ENCODE results near the gene GALNTL6. TPM values are rescaled to one million over a fixed set of nuclear protein-coding genes. Genes with fewer than 3 reads are reported as not detected.

GALNTL6 gene
- total and polyA plus RNA-seq, 2 donors (not counting 3 experiments of a cell fraction or from before 2014, with no cell fraction given): not detected

GRCh38 chr4:172851534-172851933 lies 1038.3 kb downstream of the GALNTL6 start:
- no peaks in the 10 kb centered on the region for H3K4me1 ChIP-seq (ENCODE audit: control insufficient read depth, extremely low read depth, insufficient read depth, low read length)
- H3K4me2 ChIP-seq (ENCODE audit: insufficient read depth, low read length): no peak overlapping the region
- H3K4me3 ChIP-seq (replicated peaks in 1 of 3; ENCODE audit: insufficient read depth in 1 of 3, low read depth in 1 of 3, low read length in 3 of 3): no peak overlapping the region
- no peak for TF ChIP-seq JUN (IDR thresholded peaks at IDR 0.05; ENCODE audit: borderline replicate concordance, insufficient read depth, insufficient read length, low read depth)
- no peak for TF ChIP-seq MAX (IDR thresholded peaks at IDR 0.05; ENCODE audit: insufficient read depth, insufficient read length)
- no peak for TF ChIP-seq MYC (IDR thresholded peaks at IDR 0.05; ENCODE audit: low read depth, low read length)
- no peak for TF ChIP-seq POLR2AphosphoS5 (IDR thresholded peaks at IDR 0.05; ENCODE audit: insufficient read depth, low read depth, low read length)
- TF ChIP-seq CTCF (IDR thresholded peaks at IDR 0.05; ENCODE audit: extremely low read depth in 1 of 2, insufficient read depth in 1 of 2, low read depth in 1 of 2, low read length in 2 of 2): no peak
- no peak for TF ChIP-seq POLR2A (IDR thresholded peaks at IDR 0.05; ENCODE audit: low read depth, low read length)
- TF ChIP-seq EZH2 (IDR thresholded peaks at IDR 0.05; ENCODE audit: borderline replicate concordance, low read depth, low read length, severe bottlenecking): no peak
- TF ChIP-seq FOS (IDR thresholded peaks at IDR 0.05; ENCODE audit: borderline replicate concordance, insufficient read depth, low read length): no peak
- no peak for TF ChIP-seq GATA2 (IDR thresholded peaks at IDR 0.05; ENCODE audit: insufficient read depth, insufficient read length, low read depth, low read length)
- FAIRE-seq (no peak), DNase-seq (ENCODE audit: low read depth, low spot score) (no peak)
- H3K79me2 ChIP-seq (ENCODE audit: control insufficient read depth, insufficient read depth, low read length): no peaks in the 10 kb centered on the region
- CTCF ChIA-PET: no interaction called here
- H3K9ac ChIP-seq (replicated peaks; ENCODE audit: extremely low read depth, insufficient read depth, low read length): no peak overlapping the region
- no peaks in the 10 kb centered on the region for H3K36me3 ChIP-seq (ENCODE audit: control insufficient read depth in 2 of 2, extremely low read depth in 1 of 2, insufficient read depth in 2 of 2, low read length in 2 of 2)
- dilution Hi-C loops (cut with MboI; ENCODE audit: extremely low pct_ligation_motif_present, low sequenced_read_pairs) (no loop called here), intact Hi-C loops (cut with micrococcal nuclease) (no loop called here)
- H4K20me1 ChIP-seq (replicated peaks; ENCODE audit: control insufficient read depth, extremely low read depth, insufficient read depth, low read length): no peaks in the 10 kb centered on the region
- no peaks in the 10 kb centered on the region for H3K9me1 ChIP-seq (replicated peaks; ENCODE audit: control insufficient read depth, extremely low read depth, insufficient read depth, low read length)
- BruUV-seq (replicated peaks): no TSS peak
- H3K27me3 ChIP-seq (ENCODE audit: control insufficient read depth in 2 of 2, insufficient read depth in 2 of 2, low read length in 2 of 2): no peaks in the 10 kb centered on the region
- POLR2A ChIA-PET: no interaction called here
- no peaks in the 10 kb centered on the region for H3K9me3 ChIP-seq (replicated peaks; ENCODE audit: control insufficient read depth, insufficient read depth, low read length)
- no peak overlapping the region for H3K27ac ChIP-seq (ENCODE audit: insufficient read depth, low read depth, low read length)
- no peak overlapping the region for H2AFZ ChIP-seq (ENCODE audit: low read depth, low read length)

Measured in endothelial cell of umbilical vein (primary cell).